ENCODE results near the gene PDHA2.

PDHA2 gene

DNA sequence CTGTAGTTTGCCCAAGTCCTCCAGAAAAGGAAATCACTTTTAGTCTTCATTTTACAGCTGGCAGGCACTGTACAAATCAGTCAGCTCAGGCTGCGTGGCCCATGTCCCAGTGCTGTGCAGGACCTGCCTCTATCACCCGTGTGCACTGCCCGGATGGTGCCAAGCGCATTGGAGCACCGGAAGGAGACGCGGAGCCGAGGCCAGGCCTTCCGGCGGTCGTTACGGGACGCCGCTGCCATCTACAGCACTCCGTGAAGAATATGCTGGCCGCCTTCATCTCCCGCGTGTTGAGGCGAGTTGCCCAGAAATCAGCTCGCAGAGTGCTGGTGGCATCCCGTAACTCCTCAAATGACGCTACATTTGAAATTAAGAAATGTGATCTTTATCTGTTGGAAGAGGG lies at the start of gene PDHA2:
PDHA2 (plus strand) TSS at position 203 of the 400 bp plus-strand sequence; CDS start at position 261, 58 bp downstream.
- in situ Hi-C loops (cut with MboI; ENCODE audit: low sequenced_read_pairs) = no loop called here

DNA sequence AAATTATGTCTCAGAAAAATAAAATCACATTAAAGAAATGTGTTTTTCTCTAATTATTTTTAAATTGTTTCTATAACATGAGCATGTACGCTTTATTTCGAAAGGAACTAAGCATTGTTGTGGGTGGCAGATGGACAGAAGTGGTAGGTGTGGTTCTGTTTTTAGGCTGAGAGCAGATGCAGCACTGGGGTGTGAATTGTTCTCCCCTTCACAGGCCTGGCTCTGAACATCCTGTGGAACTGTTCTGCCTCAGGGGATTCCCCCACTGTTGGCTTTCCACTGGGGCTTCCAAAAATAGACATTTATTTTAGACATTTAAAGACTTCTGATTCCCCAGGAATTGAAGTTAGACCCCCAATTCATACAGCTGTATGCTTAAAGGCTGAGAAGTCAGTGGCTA lies 41.9 kb upstream of the PDHA2 start:
- in situ Hi-C loops (cut with MboI; ENCODE audit: low sequenced_read_pairs) = no loop called here

GRCh38 chr4:95798727-95799126 lies 41.2 kb upstream of the PDHA2 start:
- in situ Hi-C loops (cut with MboI; ENCODE audit: low sequenced_read_pairs) = no loop called here

- in situ Hi-C loops (cut with MboI; ENCODE audit: low sequenced_read_pairs) = no loop called here
Observed at GRCh38 chr4:95821867-95822266, 18.0 kb upstream of the PDHA2 start.

DNA sequence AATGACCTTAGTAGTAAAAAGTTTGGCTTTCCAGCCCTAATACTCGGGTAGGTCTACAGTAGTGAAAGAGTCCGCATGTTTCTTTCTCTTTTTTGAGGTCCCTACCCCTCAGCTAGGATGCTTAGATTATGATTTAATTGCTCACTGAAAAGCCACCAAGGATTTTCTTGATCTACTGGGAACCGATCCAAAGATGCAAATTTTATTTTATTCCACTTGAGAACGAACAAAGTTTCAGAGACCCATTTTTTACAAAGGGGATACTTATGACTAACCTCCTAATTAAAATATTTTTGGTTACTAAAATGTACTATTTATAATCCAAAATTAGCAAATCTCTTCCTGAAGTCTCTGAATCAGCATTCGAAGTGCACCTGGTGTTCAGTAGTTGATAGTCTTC lies 14.3 kb upstream of the PDHA2 start:
- in situ Hi-C loops (cut with MboI; ENCODE audit: low sequenced_read_pairs) = no loop called here

- in situ Hi-C loops (cut with MboI; ENCODE audit: low sequenced_read_pairs) = no loop called here
Observed at GRCh38 chr4:95830651-95831050, 9.2 kb upstream of the PDHA2 start.

- in situ Hi-C loops (cut with MboI; ENCODE audit: low sequenced_read_pairs) = no loop called here
Observed at GRCh38 chr4:95831166-95831565, 8.7 kb upstream of the PDHA2 start.

DNA sequence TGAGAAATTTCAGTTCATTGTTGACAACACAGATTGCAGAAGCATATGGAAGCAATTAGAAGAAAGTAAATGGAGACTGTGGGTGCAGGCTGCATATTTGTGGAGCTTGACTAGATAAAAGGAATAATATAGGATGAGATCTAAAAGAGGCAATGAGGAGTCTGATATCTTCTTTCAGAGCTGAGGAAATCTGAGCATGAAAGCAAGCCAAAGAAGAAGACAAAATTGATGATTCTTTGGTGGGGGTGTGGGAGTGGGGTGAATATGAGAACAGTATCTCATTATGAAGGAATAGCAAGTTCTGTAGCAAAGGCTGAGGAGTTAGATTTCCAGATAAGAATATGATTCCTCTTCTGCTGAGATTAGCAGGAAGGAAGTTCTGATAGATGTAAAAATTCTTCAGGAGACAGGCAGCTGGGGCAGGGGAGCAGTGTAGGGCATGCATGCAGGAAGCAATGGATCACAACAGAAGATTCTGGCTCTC lies 6.1 kb upstream of the PDHA2 start:
- in situ Hi-C loops (cut with MboI; ENCODE audit: low sequenced_read_pairs) = no loop called here

DNA sequence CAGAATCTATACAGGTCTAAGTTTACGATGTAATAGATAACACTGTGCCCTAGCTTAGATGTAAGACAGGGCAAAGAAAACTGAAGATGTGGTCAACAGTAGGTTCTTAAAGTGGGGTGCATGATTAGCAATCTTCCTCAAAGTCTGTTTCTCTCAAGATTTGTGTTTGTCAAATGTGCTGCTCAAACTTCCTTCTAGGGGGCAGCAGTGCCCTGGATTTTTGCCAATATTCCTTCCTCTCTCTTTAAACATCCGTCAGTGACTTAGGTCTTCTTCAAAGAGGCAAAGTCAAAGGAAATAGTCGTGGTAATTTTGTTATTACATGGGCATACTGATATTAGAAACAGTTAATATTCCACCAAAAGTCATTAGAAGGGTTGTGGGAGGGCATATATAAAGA lies 4.2 kb upstream of the PDHA2 start:
- in situ Hi-C loops (cut with MboI; ENCODE audit: low sequenced_read_pairs) = no loop called here

DNA sequence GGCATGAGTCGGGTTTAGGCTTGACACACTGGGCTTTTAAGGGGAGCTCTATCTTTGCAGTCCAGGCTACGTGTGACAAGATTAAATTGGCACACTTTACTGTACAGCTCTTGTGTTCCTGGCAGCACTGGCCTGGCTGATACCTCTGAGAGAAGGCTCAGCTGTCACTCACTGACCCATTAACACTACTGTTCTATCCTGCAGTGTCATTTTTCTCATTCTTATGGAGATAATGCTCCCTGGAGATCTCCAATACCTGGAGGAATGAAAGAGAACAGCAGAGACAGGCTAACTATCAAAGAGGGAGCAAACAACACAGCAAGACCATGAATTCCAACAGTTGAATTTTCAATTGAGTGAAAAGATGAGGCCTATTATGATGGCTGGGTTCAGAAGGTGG lies 1.7 kb upstream of the PDHA2 start:
- in situ Hi-C loops (cut with MboI; ENCODE audit: low sequenced_read_pairs) = no loop called here

- in situ Hi-C loops (cut with MboI; ENCODE audit: low sequenced_read_pairs) = no loop called here
Observed at GRCh38 chr4:95847908-95848460, 8.1 kb downstream of the PDHA2 start.

DNA sequence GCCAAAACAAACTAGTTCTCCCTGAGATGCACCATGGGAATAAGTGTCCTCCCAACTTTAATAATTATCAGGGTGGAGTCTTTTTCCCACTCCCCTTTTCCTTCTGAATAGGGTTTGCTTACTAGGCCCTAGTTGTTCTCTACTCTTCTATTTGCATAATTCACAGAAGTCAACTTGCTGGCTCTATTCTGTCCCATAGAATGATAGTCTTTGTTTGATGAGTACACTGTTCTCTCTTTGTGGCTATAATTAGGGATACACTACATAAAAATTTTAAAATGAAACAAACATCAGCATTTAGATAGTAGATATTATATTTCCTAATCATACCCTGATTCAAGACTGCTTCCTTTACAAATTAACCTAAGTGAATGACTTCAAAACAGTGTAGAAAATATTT lies 10.3 kb downstream of the PDHA2 start:
- in situ Hi-C loops (cut with MboI; ENCODE audit: low sequenced_read_pairs) = loop anchor here (25.0 kb wide), 1 partner anchor 112 kb away; no protein-coding TSS in a partner anchor

DNA sequence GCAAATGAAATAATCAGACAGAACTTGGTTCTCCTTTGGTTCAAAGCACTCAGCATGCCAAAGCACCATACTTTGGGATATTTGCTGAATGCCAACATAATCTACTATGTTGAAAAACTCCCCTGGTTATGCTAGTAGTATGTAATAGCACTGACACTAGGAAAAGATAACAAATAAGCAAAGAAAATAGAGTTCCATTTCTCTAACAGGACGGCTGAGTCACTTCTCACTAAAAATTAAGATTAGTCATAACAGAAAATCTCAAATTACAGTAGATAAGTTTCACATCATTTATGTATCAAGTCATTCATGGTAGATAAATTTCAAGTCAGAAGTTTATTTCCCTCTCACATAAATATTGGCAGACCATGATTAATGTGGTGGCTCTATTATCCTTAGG lies 17.9 kb downstream of the PDHA2 start:
- in situ Hi-C loops (cut with MboI; ENCODE audit: low sequenced_read_pairs) = loop anchor here (25.0 kb wide), 1 partner anchor 105 kb away; no protein-coding TSS in a partner anchor

- in situ Hi-C loops (cut with MboI; ENCODE audit: low sequenced_read_pairs) = loop anchor here (25.0 kb wide), 1 partner anchor 94 kb away; no protein-coding TSS in a partner anchor
Observed at GRCh38 chr4:95867919-95868318, 28.0 kb downstream of the PDHA2 start.

DNA sequence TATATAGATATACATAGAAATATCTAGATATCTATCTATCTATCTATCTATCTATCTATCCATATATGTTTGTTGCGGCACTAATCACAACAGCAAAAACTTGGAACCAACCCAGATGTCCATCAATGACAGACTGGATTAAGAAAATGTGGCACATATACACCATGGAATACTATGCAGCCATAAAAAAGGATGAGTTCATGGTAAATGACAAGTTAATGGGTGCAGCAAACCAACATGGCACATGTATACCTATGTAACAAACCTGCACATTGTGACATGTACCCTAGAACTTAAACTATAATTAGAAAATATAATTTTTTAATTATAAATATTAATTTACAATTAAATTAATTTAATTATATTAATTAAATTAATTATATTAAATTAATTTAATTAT lies 29.5 kb downstream of the PDHA2 start:
- in situ Hi-C loops (cut with MboI; ENCODE audit: low sequenced_read_pairs) = loop anchor here (25.0 kb wide), 1 partner anchor 93 kb away; no protein-coding TSS in a partner anchor

- in situ Hi-C loops (cut with MboI; ENCODE audit: low sequenced_read_pairs) = loop anchor here (25.0 kb wide), 1 partner anchor 92 kb away; no protein-coding TSS in a partner anchor
Observed at GRCh38 chr4:95869961-95870500, 30.1 kb downstream of the PDHA2 start.

GRCh38 chr4:95877636-95878035 lies 37.7 kb downstream of the PDHA2 start:
- in situ Hi-C loops (cut with MboI; ENCODE audit: low sequenced_read_pairs) = no loop called here

DNA sequence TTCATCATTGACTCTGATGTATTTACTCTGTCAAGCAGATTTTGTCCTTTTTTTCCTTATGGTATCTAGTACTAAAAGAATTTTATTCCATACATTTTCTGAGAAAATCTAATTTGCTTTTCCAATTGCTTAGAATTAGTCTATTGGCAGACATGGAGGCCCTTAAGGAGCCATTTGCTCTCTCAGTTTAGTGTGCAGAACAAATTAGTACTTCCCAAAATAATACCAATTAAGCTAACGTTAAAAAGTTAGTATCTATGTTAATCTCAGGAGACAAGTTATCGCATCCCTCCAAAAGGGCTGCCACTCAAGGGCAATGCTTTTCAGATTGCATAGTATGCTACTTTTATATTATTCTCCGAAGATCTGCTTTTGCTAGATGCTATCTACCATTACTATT lies 47.7 kb downstream of the PDHA2 start:
- in situ Hi-C loops (cut with MboI; ENCODE audit: low sequenced_read_pairs) = no loop called here

- in situ Hi-C loops (cut with MboI; ENCODE audit: low sequenced_read_pairs) = no loop called here
Observed at GRCh38 chr4:95889662-95890061, 49.8 kb downstream of the PDHA2 start.
